HG03442 (cell line): Measurements from ENCODE around the gene EML2.
"Not testable (repeated sequence)": the region's sequence is repeated elsewhere in the genome, so short reads cannot be mapped to it uniquely, and the experiment has no call there.

Experiments used
- ATAC-seq: cut with Tn5 transposase; IDR thresholded peaks from one replicate; pipeline ENCODE4 v1.9.1; 2021; ENCODE audit warnings: mild to moderate bottlenecking, moderate library complexity; ENCODE audit not compliant: unreplicated experiment

EML2 gene

DNA sequence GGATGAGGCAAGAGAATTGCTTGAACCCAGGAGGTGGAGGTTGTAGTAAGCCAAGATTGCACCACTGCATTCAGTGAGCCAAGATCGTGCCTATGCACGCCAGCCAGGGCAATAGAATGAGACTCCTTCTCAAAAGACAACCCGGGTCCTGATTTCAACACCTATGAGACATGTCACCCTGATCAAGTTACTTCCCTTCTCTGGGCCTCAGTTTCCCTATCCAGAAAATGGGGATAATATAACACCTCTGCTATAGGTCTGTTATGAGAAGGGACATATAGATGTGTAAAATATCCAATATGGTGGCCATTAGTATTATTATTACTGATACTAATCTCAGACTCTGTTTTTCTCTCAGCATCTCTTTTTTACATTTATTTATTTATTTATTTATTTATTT is 15.9 kb upstream of the EML2 start:
- ATAC-seq, result no peak

DNA sequence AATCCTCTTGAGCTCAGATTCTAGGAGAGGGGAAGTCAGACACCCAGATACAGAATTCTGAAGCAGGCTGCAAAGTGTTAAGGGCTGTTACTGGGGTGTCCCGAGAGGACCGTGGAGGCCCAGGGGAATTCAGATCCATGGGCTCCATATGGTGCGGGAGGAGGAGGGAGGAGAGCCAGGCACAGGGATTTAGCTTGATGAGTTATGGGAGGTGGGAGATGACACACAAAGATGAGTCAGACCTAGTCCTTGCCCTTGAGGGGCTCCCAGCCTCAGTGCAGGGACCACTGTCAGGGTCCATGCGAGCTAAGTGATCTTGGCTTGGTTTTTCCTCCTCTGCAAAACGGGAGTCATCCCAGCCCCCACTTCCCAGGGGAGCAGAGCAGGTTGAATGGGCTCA is 14.4 kb upstream of the EML2 start:
- no peak for ATAC-seq

DNA sequence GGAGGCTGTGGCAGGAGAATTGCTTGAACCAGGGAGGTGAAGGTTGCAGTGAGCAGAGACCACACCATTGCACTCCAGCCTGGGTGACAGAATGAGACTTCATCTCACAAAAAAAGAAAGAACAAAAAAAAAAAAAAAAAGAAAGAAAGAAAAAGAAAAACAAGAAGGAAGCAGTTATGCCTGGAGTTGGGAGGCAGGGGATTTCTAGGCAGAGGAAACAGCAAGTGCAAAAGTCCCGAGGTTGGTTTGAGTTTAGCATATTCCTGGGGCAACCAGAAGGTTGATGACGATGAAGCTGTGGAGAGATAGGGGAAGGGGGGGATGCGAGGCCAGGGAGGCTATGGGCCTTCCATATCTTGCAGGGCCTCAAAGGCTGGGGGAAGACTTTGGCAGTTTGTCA is 11.5 kb upstream of the EML2 start:
- ATAC-seq, result no peak

DNA sequence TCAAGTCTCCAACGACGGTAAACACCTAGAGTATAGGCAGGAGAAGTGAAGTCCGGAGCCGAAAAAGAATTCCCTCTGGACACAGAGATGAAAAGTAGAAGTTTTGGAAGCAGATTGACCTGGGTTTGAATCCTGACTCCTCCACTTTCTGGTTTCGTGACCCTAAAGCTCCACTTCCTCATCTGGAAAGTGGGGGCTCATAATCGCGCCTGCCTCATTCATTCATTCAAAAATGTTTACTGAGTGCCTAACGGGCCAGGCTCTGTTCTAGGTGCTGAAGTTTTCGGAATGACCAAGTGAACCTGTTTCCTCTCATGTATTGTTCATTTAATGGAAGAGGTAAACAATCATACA is 7.1 kb upstream of the EML2 start:
- no peak for ATAC-seq

DNA sequence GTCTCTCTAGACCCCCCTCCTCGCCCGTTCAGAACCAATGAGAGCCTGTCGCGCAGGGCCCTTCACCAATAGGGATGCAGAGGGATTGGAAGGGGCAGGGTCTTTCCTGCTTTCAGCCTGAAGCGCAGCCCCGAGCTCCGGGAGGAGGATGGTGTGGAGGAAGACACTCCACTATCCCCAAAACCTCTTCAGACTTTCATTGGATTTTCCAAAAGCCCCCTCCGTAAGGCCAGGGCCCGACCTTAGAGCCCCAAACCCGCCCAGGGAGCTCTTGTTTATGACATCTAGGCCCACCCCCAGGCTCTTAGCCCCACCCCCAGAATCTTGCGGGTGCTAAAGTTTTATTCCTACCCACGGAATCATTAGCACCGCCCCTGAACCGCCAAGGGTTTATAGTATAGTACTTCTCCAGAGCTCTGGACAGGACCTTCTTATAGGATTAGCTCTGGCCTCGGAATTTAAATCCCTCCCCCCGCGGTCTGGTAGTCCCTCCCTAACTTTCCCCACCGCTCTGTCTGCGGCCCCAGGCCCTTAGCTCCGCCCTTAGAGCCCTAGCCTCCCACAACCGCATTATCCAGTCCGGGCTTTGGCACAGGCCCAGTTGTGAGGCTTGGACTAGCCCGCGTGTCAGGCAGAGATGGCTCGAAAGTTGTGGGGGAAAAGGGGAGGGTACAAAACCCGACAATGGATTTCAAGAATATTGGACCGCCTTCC is 6.6 kb upstream of the EML2 start:
- ATAC-seq, result no peak

DNA sequence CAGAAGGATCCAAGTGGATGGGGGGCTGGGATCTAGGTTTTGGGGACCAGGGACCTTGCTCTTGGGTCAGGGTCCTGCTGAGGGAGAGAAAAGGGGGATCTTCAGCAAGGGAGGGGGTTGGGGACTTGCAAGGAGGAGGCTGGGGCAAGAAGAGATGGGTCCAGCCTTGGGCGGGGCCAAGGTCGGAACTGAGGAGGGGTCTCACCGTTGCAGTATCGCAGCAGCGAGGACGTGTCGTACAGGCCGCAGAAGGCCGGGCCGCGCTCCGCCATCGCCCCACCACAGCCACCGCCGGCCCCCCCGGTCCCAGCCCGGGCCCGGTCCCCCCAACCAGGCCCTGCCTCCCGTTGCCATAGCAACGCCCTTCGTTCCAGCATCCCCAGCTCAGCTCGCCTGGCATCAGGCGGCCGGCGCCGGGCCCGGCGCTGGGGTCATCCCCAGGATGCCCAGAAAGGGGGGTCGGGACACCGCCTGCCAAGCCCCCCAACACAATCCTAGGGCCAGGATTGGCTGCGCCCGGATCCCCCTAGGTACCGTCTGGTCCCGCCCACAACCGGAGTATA is 6.0 kb upstream of the EML2 start:
- ATAC-seq, result no peak

DNA sequence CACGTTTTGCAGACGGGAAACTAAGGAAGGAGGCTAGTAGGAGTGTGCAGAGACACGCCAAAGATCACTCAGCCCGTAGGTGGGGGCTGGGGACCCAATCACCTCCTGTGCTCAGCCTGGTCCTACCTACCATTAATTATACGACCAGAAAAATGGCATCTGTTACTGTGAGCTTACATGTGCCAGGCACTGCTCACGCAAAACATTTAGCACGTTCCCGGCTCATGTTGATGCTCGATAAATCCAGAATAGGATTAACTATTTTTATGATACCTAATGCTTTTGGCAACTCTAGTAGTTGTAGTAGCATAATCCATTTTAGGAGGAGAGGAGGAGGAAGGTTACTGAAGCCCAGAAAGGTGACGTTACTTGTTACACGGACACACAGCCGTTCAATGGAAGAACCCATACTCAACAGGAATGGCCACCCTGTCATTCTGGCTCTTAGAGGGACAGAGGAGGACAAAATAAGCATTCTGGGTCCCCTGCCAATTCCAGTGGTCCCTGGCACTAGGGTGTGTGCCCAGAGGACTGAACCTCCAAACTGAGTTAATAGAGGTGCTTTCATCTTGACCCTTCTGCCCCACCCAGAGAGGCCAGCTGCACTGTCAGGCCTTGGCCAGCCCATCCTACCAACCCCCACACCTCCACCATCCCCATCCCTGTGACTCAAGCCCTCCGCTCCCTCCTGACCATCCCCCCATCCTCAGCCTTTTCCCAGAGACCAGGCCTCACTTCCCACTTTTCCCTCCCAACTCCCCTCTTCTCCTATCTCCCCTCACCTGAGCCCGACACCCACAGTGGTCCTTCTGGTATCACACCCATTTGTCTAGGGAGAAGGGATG is 5.0 kb upstream of the EML2 start:
- ATAC-seq, result no peak

DNA sequence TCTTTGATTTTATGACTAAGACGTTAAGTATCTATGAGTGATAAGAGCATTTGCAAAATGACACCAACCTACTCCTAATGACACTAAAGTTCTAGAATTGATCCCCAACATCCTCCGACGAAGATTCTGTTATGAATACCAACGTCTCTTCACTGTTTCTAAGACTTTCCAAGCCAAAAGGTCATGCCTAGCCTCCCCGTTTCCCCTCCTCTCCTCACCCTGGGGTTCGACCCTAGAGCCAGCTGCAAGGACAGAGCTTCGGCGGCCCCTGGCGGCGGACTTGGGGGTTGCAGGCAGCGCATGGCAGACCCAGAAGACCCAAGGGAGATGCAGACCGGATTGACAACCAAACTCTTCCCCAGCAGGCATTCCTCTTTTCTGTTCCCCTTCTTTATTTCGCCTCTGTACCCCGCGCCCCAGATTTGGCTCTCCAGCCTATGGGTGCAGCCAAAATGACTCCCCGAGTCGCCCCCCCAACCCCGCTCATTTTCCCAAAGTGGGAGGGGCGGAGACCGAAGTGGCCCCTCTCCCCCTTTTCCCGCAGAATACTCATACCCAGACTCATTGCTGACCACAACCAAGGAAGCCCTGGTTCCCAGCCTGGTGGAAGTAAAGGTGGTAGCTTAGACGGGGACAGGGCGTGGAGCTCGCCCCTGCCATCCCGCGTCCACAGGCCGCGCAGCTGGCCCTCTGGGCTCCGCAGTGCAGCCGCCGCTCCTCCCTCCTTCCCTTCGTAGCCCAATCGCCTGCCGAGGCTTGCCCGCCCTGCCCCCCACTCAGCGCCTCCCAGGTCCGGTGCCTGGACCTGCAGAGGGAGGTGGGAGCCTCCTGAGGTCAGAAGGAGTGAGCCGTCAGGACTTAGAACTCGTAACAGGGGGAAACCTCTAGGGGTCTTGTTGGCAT is 4.1 kb upstream of the EML2 start:
- ATAC-seq, result no peak

DNA sequence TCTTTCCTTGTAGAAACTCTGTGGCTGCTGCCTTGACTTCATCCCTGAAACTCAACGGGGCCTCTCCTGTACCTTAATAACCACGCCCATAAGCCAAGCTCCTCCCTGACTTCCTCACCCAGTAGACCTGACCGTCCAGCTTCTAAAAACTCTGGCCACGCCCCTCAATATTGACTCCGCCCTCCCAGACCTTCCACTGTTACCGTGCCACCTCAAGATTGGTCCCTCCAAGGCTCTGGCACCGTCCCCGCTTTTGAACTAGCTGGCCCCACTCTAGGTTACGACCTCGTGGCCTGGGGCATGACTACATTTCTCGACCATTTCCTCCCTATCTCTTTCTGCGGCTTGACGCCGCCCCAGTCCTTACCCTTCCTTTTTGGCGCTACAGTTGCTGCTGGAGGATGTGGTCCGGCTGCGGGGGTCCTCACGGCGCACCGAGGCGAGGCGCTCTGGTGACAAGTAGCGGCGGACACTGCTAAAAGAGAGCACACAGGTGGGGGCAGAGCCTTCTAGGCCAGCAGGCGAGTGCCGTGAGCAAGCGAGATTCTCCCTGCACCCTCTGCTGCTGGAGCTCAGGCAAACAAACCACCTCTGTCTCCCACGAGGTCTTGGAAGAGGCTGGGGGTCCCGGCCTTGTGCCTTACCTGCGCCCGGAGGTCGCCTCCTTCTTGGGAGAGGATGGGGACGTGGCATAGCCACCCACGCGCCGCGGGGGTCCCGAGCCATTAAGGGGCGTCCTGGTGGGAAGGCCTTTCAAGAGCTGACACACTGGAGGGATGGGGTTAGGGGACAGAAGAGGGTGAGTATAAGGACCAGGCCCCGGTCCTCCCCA is 2.3 kb upstream of the EML2 start:
- ATAC-seq, result no peak

DNA sequence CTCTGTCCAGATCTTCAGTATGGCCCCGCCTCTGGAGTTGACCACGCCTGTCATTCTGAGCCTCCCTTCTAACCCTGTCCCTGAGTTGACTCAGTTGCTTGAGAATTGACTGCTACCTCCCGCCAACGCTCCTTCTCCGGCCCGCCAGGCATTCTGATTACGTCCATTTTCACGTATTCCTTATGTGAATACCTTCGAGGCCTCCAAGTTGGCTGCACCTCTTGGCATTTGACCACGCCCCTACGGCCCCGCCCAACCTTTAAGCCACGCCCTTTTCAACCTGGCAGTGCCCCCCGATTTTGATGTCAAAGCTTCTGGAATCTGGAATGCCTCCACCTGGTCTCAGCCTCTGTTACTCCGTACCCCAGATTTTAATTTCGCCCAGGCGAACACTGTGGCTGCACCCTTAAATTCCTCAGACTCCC is 1.7 kb upstream of the EML2 start:
- no peak for ATAC-seq

DNA sequence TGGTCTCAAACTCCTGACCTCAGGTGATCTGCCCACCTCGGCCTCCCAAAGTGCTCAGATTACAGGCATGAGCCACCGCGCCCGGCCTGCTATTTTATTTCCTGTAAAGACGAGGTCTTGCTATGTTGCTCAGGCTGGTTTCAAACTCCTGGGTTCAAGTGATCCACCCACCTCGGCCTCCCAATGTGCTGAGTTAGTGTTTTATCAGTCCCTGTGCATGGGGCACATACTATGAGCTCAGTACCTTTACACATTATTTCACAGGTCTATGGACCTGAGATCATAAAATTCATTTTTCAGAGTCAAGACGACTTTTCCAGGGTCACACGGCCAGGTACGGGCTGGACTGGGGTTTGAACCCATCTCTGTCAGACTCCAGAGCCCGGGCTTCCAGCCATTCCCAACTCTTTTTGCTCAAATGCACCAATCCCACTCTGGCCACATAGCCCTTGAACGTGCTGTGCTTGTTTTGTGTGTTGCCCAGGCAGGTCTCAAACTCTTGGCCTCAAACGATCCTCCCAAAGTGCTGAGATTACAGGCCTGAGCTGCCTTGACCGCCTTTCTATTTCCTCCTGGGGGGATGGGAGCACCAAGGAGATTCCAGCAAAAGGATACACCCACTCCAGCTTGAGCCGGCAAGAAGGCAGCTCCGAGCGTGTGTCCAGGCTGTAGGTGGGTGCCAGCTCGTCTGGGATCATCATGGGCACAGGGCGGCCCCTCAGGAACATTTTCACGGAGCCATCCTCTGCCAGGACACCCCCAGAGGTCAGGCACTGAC is 1.1 kb downstream of the EML2 start:
- no peak for ATAC-seq

DNA sequence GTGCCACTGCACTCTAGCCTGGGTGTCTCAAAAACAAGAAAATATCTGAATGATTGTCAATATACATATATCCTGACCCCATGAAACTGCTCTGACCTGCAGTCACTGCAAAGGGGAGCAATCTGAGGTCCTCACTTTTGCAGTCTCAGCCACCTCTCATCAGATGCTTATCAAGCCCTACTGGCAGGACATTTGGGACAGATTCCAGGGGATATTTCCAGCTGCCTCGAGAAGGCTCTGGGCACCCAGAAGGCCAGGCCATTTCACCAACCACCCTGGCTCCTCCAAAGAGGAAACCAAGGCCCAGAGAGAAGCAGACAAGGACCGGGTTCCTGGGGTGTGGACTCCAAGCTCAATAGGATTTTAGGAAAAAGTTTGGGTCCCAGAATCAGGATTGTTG is 2.3 kb downstream of the EML2 start:
- no peak for ATAC-seq

DNA sequence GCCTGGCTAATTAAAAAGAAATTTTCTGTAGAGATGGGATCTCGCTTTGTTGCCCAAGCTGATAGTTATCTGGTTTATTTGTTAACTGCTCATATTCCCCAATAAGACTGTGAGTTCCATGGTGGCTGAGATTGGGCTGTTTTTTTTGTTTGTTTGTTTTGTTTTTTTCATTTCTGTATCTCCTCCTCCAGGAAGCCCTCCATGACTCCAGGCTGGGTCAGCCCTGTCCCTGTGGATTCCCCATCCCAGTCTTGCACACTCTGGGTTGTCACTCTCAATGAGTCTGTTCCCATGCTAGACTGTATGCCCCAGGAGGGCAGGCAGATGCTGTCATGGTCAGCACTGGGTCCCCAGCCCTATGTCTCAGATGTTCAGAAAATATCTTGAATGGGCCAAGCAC is 2.9 kb downstream of the EML2 start:
- no peak for ATAC-seq

DNA sequence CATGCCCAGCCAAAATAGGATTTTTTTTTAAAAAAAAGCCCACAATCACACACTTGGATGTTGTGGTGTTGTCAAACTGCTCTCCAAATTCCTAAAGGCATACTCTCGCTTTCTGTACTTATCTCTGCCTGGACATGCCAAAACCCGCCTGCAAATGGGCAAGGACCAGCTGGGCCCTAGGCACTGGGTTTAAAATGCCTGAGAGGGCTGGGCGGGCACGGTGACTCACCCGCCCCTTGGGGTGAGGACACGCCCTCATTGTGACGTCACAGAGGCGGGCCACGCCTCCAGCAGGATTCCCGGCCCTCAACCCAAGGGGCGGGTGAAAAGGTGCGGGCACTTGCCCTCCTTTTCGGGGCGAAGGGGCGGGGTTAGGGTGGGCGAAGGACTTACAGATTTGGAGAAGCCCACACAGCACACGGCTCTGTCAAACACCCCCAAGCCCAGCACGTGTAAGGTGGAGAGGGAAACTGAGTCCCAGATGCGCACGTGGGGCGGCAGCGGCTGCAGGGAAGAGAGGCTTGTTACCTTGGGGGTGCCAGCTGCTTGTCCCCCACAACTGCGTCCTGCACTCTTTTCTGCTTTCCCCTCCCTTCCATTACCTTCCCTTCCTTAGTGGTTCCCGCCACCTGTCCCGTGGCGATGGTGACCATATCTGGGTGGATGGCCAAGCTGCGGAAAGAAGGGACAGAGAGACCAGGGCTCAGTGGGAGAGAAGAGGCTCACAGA is 6.6 kb downstream of the EML2 start:
- ATAC-seq, result no peak

DNA sequence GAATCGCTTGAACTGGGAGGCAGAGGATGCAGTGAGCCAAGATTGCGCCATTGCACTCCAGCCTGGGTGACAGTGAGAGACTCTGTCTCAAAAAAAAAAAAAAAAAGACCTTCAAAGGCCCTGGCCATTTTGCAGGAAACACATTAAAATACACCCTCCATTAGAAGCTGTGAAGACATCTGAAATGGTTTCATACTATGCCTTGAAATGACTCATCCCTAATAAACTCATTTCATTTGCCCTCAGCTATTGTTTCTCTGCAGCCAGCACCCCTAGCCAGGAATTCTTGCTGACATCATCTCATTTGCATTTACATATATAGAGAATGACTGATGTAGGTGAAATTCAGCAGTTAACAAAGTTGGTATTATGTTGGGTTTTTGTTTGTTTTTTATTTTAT is 8.7 kb downstream of the EML2 start:
- no peak for ATAC-seq

DNA sequence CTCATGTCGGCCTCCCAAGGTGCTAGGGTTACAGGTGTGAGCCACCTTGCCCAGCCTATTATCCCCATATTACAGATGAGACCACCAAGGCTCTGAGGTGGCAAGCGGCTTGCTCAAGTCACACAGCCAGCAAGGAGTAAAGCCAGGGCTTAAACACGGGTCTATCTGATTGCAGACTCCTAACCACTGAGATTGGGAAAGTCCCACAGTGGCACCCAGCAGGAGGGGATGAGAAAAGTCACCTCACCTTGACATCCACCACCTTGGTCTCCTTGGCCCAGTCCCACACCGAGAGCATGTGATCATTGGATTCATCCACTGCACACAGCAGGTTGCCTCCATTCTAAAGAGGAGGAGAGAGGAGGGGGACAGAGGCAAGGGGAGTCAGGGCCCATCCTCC is 9.5 kb downstream of the EML2 start:
- ATAC-seq, result no peak

DNA sequence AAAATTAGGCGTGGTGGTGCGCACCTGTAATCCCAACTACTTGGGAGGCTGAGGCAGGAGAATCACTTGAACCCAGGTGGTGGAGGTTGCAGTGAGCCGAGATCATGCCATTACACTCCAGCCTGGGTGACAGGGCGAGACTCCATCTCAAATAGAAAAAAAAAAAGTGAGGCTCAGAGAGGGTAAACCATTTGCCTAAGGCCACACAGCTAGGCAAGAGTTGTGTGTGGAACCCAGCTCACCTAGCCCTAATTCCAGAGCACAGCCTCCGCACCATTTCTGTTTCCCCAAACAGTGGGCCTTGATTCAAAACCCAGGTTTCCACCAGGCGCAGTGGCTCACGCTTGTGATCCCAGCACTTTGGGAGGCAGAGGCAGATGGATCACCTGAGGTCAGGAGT is 11.0 kb downstream of the EML2 start:
- not testable (repeated sequence) for ATAC-seq

DNA sequence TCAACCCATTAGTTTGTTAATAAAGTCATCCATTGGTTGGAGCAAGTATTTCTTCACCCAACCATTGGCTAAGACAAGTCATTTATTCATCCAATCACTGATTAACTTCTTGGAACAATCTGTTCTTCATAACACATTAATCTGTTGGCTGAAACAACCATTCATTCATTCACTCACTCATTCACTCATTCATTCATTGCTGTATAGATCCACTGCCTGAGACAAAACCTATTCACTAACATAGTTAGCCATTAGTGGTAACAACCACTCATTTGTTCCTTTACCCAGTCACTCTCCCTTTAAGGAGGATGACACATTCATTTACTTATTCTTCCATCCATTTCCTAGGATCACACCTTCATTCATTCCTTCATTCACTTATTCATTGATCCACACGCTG is 15.2 kb downstream of the EML2 start:
- ATAC-seq, result no peak

DNA sequence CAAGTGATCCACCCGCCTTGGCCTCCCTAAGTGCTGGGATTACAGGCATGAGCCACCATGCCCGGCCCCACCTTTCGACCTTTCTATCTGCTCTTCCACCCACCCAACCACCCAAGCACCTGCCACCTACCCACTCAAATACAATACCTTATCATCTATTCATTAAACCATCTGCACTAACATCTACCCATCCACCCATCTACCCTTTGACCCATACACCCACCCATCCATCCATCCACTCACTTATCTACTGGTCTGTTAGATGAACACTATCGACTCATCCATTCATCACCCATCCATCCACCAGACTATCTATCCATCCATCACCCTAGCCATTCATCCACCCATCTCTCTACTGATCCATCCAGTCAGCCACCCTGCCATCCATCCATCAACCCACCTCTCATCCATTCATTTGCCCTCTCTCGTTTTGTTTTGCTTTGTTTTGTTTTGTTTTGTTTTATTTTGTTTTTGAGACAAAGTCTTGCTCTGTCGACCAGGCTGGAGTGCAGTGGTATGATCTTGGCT is 17.2 kb downstream of the EML2 start:
- no peak for ATAC-seq
